Measurements from ENCODE around the gene ARMC5. TPM values are rescaled to one million over a fixed set of nuclear protein-coding genes. Genes with fewer than 3 reads are reported as not detected.

The ARMC5 gene
- total and polyA plus RNA-seq, 10 of the 15 experiments (the other 5 are each of a cell fraction or from before 2014, with no cell fraction given): 0.06 to 13.2 (median 5.6) TPM

GRCh38 chr16:31464781-31465260, 5.5 kb downstream of the ARMC5 start:
- H3K9ac ChIP-seq (ENCODE audit: control insufficient read depth, insufficient read depth, low read length): no peak overlapping the region
- H3K36me3 ChIP-seq (ENCODE audit: control insufficient read depth in 2 of 2, insufficient read depth in 2 of 2, low read length in 1 of 2): peaks cover 0 to 20% of the 10 kb centered on the region in 2 experiments; a peak in 3 of 4 replicates
- POLR2A ChIA-PET: no interaction called here
- WGBS (ENCODE audit: insufficient coverage, insufficient replicate concordance, low lambda C conversion rate, missing lambda C conversion rate): 86% methylated on average over 15 of the region's 17 CpGs
- intact Hi-C loops (cut with micrococcal nuclease; ENCODE audit: unreplicated experiment): no loop called here
- FAIRE-seq (no peak), ATAC-seq (no peak), DNase-seq (ENCODE audit: low read depth, low spot score) (no peak)
- BruUV-seq (replicated peaks): no TSS peak
- in situ Hi-C loops (cut with MboI): no loop called here
- no peak for TF ChIP-seq ZNF207 (IDR thresholded peaks at IDR 0.05; ENCODE audit: borderline replicate concordance)
- no peak for TF ChIP-seq ASH2L (IDR thresholded peaks at IDR 0.05; ENCODE audit: borderline replicate concordance, low read depth)
- TF ChIP-seq POLR2AphosphoS5 (IDR thresholded peaks at IDR 0.05; ENCODE audit: low read length): no peak
- TF ChIP-seq YBX1 (IDR thresholded peaks at IDR 0.05): no peak
- no peak for TF ChIP-seq HCFC1 (IDR thresholded peaks at IDR 0.05; ENCODE audit: low read length)
- CTCF ChIA-PET: no interaction called here
- H2AFZ ChIP-seq (ENCODE audit: control insufficient read depth, low read depth, low read length): no peak overlapping the region
- SMC1A ChIA-PET (ENCODE audit: uncharacterized antibody, unreplicated experiment): no interaction called here
- RAD21 ChIA-PET (ENCODE audit: unreplicated experiment): no interaction called here
- H3K4me3 ChIP-seq: no peak overlapping the region
- no peak overlapping the region for H3K27ac ChIP-seq (ENCODE audit: control insufficient read depth, insufficient read depth)
- no peaks in the 10 kb centered on the region for H3K27me3 ChIP-seq (replicated peaks in 1 of 2; ENCODE audit: control insufficient read depth in 2 of 2, insufficient read depth in 2 of 2, low read length in 1 of 2)
- H4K20me1 ChIP-seq (ENCODE audit: control insufficient read depth, insufficient read depth): no peaks in the 10 kb centered on the region
- peaks cover 11% of the 10 kb centered on the region for H3K79me2 ChIP-seq (ENCODE audit: control insufficient read depth, insufficient read depth, low read length)
- no peak overlapping the region for H3K4me2 ChIP-seq (ENCODE audit: control insufficient read depth, insufficient read depth)
- peaks cover 4% of the 10 kb centered on the region; the same call in 1 of the 2 replicates for H3K4me1 ChIP-seq (ENCODE audit: control insufficient read depth, insufficient read depth, low read length)
- no peaks in the 10 kb centered on the region for H3K9me3 ChIP-seq (replicated peaks; ENCODE audit: control insufficient read depth, insufficient read depth, low read length)

DNA sequence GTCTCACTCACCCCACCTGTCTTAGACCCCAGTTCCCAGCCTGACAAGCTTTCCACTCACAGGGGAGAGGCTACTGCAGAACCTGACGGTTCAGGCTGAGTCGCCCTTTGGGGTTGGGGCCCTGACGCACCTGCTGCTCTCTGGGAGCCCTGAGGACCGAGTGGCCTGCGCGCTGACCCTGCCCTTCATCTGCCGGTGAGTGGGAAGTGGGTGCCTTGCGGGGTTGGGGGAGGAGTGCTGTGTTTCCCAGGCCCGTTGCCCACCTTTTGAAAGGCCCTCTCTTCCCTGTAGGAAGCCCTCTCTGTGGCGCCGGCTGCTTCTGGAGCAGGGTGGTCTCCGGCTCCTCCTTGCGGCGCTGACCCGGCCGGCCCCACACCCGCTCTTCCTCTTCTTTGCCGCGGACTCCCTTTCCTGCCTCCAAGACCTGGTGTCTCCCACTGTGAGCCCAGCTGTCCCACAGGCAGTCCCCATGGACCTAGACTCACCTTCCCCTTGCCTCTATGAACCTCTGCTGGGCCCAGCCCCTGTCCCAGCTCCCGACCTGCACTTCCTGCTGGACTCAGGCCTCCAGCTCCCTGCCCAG, 6.6 kb downstream of the ARMC5 start:
- ChIA-PET SMC1A (ENCODE audit: uncharacterized antibody, unreplicated experiment) (no interaction called here), CTCF (no interaction called here), POLR2A (no interaction called here), RAD21 (ENCODE audit: unreplicated experiment) (no interaction called here)
- Histone ChIP-seq H4K20me1 (ENCODE audit: control insufficient read depth, insufficient read depth) (no peaks in the 10 kb centered on the region), H2AFZ (ENCODE audit: control insufficient read depth, low read depth, low read length) (no peak overlapping the region), H3K27ac (ENCODE audit: control insufficient read depth, insufficient read depth) (no peak overlapping the region), H3K79me2 (ENCODE audit: control insufficient read depth, insufficient read depth, low read length) (0 out of 2 replicates have a peak, but pooled peaks cover 3% of the 10 kb centered on the region), H3K4me2 (ENCODE audit: control insufficient read depth, insufficient read depth) (no peak overlapping the region), H3K4me3 (no peak overlapping the region), H3K36me3 (ENCODE audit: control insufficient read depth in 2 of 2, insufficient read depth in 2 of 2, low read length in 1 of 2) (peaks cover 0 to 20% of the 10 kb centered on the region in 2 experiments; a peak in 3 of 4 replicates), H3K4me1 (ENCODE audit: control insufficient read depth, insufficient read depth, low read length) (0 out of 2 replicates have a peak, but pooled peaks cover 4% of the 10 kb centered on the region), H3K27me3 (replicated peaks in 1 of 2; ENCODE audit: control insufficient read depth in 2 of 2, insufficient read depth in 2 of 2, low read length in 1 of 2) (no peaks in the 10 kb centered on the region), H3K9me3 (replicated peaks; ENCODE audit: control insufficient read depth, insufficient read depth, low read length) (no peaks in the 10 kb centered on the region), H3K9ac (ENCODE audit: control insufficient read depth, insufficient read depth, low read length) (no peak overlapping the region)
- no TSS peak for BruUV-seq (replicated peaks)
- intact Hi-C loops (cut with micrococcal nuclease; ENCODE audit: unreplicated experiment): no loop called here
- DNase-seq (ENCODE audit: low read depth, low spot score) (no peak), ATAC-seq (no peak), FAIRE-seq (no peak)
- WGBS (ENCODE audit: insufficient coverage, insufficient replicate concordance, low lambda C conversion rate, missing lambda C conversion rate): 92% methylated on average over 19 of the region's 20 CpGs
- in situ Hi-C loops (cut with MboI): no loop called here
- no peak for TF ChIP-seq IRF4 (IDR thresholded peaks at IDR 0.05; ENCODE audit: low read depth, low read length)
- TF ChIP-seq ESRRA (IDR thresholded peaks at IDR 0.05; ENCODE audit: low read length): no peak
- no peak for TF ChIP-seq JUND (IDR thresholded peaks at IDR 0.05; ENCODE audit: low read depth, low read length)
- TF ChIP-seq ETV6 (conservative IDR thresholded peaks at IDR 0.05 in 1 of 2, IDR thresholded peaks at IDR 0.05 in 1 of 2; ENCODE audit: borderline replicate concordance in 1 of 2, low read depth in 1 of 2): no peak
- no peak for TF ChIP-seq PAX5 (IDR thresholded peaks at IDR 0.05; ENCODE audit: borderline replicate concordance, low read depth, low read length)
- no peak for TF ChIP-seq ZNF207 (IDR thresholded peaks at IDR 0.05; ENCODE audit: borderline replicate concordance)
- TF ChIP-seq POLR2AphosphoS5 (IDR thresholded peaks at IDR 0.05; ENCODE audit: low read length): no peak
- TF ChIP-seq YBX1 (IDR thresholded peaks at IDR 0.05): no peak
- TF ChIP-seq BCLAF1 (IDR thresholded peaks at IDR 0.05): no peak
- no peak for TF ChIP-seq NRF1 (conservative IDR thresholded peaks at IDR 0.05; ENCODE audit: low read depth, low read length)
- no peak for TF ChIP-seq SMAD5 (IDR thresholded peaks at IDR 0.05; ENCODE audit: low read depth)

Measured in GM12878 (cell line).